NCI-H748 (cell line): ENCODE data around the gene TTLL5.

ENCODE experiments used
- DNase-seq: peaks from one replicate; lab custom pipeline; 2025; ENCODE audit not compliant: unreplicated experiment; lab: John Stamatoyannopoulos, UW

Gene TTLL5

DNA sequence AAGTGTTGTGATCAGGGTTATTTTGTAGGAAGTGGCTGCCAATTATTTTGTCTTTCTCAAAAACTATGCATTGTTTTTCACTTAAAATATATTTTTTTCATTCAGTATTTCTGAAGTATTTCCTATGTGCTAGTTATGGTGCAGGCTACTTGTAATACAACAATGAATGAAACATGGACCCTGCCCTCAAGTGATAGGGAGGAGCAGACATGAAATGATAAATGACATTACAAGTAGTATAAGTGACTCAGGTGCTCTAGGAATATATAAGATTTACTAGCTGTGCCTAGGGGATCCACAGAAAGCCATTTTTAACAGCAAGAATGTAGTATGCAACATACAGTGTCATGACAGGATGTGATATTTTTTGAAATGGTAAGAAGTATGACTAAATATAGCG, 65.3 kb downstream of the TTLL5 start:
- no peak for DNase-seq

DNA sequence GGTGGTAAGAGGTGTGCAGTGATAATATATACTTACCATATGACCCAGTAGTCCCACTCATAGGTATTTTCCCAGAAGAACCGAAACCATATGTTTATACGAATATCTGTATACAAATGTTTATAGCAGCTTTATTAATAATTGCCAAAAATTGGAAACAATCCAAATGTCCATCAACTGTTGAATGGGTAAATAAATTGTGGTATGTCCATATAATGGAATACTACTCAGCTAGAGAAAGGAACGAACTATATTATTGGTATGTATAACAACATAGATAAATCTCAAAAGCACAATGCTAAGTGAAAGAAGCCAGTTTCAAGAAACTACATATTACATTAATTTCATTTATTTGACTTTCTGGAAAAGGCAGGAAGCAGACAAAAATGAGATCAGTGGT, 66.1 kb downstream of the TTLL5 start:
- DNase-seq, result no peak

DNA sequence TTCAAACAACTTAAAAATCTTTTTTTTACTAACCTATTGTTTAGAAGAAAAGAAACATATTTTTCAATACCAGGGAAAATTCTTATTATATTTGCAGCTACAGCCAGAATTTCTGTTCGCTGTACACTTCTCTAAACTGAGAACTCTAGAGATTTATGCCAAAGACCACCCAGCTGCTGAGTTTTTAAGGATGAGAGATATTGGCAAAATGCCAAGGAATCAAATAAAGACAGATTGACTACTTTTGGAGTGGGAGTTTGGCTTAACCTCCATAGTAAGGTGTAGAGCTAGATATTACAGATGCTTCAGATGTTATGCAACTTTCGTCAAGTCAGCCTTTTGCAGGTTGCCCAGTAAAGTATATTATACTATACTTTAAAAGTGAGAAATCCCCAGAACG, 71.8 kb downstream of the TTLL5 start:
- DNase-seq, result no peak

DNA sequence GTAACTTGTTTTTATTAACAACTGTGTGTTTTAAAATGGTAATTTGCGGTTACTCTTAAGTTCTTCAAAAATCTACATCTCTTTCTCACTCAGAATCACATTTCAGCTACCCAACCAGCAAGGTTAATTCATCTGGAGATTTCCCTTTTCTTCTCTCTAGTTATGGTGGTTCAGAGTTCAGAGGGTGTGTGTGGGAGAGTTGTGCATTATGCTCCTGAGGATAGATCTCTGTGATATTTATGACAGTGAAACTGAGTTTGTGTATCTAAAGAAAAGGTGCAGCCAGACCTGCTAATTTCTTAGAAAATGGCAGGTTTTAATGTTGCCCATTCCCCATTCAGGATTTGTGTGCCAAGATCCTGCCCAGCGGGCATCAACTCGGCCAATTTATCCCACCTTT, 73.8 kb downstream of the TTLL5 start:
- no peak for DNase-seq

DNA sequence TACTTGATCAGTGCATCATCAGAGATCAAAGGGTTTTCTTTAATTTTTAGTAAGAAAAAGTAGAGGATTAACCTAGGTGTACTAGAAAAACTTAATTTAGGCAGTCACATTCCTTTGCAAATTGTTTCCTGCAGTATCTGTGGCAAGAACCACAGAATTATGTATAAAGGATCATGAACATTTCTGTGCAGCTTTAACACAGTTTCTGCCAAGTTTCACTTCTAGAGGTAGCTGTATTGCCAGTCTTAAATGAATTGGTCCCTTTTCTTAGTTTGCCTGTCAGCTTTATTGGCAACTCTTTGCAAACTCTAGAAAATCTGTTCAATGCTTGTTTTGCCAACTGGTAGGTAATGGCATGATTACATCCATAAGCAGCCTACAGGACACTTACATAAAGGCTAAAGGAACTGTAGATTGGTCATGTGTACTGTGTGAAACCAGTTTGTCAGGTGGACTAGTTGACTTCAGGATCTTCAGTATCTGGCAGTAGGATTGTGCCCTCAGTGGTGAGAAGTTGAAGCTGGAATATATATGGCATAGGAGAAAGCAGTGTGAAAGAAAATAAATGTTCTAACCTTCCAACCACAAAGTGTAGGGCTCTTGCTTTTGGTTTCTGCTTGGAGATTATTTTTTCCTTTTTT, 75.9 kb downstream of the TTLL5 start:
- DNase-seq, result no peak

DNA sequence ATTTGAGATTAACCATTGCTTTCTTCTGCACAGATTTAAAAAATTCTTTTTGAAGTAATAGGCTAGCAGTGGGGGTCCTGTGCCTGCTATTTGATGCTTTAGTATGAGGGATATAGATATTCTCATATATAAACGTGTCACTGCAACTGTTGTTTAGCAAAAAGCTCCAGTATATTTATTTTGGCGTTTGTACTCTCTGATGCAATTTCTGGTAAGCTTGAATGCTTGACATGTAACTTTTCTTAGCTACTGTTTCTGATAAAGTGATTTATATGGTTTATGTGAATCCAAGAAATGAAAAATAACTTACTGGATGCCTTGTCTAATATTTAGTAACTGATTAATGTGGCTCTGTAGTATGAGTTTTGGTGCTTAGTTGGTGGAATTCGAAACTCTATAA, 77.1 kb downstream of the TTLL5 start:
- DNase-seq, result no peak

- no peak for DNase-seq
These were observed 81.8 kb downstream of the TTLL5 start for GRCh38 chr14:75742867-75743266.

- DNase-seq, result no peak
These were observed 86.9 kb downstream of the TTLL5 start for GRCh38 chr14:75747899-75748298.

DNA sequence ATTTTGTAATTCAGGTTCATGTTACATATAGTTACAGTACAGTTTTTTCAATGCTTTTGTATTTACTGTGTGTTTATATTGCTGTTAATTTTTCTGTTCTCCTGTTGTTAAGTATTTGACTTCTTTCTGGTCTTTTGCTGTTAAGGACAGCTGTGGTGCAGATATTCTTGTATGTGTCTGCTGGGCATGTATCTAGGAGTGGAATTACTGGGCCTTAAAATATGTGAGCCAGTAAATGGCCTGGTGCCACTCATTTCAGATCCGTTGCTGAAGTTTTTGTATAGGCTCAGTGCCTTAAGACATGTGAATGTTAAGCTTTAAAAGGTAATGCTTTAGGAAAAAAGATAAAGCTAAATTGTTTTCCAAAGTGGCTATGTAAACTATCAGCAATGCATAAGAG, 87.3 kb downstream of the TTLL5 start:
- no peak for DNase-seq

GRCh38 chr14:75751296-75751695, 90.2 kb downstream of the TTLL5 start:
- no peak for DNase-seq

- DNase-seq, result no peak
These were observed 91.0 kb downstream of the TTLL5 start for GRCh38 chr14:75752086-75752485.

DNA sequence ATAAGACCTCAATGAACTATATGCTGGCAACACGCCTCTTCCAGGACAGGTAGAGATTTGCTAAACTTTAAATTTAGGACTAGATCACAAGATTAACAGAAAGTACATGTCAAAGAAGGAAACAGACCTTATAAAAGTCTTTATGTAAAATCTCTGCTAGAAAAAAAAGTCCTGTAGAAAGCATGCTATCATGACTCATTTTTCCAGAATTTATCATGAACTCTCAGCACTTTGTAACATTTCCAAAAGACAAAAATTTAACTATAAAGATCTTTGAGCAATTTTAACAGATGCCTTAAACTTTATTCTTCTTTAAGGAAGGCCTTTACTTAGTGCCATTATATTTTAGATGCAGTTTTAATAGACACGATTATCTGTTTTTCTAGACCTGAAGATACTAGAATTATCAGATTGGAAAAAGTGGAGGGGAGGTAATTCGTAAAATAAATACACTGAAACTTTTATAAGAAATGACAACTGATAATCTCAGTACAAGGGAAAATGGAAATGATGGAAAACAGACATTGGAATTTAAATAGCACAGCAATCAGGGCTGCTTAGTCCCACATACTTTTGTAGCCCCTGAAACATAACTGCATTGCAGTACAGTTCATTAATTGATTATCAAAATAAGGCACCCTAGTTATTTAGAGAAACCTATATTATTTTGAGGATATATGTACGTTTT, 92.0 kb downstream of the TTLL5 start:
- DNase-seq, result no peak

- no peak for DNase-seq
These were observed 92.7 kb downstream of the TTLL5 start for GRCh38 chr14:75753696-75754095.

DNA sequence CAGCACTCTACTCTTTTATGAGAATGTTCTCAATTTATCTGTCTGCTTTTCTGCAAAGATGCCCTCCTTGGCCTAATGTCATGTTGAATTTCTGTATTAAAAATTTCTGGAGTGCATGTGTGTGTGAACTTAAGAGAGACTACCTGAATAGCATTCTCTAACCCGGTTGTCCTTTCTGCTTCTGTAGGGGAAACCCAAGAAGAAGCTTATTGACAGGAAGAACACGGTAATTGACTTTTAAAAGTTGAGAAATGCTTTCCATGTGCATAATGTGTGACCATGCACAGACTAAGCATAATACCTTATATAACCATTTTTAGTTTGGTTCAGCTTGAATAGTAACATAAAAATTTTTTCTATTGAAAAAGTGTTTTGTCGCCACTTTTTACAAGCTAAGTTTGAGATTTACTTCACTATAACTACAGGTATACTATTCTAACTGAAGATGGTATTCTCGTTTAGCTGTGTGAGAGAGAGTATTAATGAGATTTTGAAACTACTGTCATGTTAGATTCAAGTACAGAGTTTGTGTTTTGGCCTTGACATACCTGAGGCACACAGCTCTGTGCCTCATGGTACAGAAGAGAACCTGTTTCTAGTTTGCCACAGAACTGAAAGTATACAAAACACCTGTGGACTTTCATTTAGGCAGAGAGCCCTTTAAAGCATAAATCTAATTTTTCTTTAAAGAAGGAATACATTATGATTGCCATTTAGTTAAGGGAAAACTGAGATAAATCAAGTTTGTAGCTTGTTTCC, 96.8 kb downstream of the TTLL5 start:
- no peak for DNase-seq

DNA sequence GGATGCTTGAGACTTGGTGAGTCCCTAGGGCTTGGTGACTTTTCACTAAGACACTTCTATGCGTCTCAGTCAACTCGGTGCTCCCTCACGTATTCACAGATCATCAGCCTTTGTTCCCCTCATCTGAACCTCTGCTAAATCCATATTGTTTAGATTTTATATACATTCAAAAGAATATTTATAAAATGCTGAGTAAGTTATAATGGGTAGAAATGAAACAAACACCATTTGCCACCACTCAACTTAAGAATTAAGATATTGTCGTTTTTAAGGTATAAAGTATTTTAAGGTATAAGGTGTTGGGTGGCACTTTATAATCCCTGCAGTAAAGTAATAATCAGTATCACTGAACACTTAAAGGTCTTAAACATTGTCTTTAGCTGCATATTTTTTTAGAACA, 103.0 kb downstream of the TTLL5 start:
- DNase-seq, result no peak

DNA sequence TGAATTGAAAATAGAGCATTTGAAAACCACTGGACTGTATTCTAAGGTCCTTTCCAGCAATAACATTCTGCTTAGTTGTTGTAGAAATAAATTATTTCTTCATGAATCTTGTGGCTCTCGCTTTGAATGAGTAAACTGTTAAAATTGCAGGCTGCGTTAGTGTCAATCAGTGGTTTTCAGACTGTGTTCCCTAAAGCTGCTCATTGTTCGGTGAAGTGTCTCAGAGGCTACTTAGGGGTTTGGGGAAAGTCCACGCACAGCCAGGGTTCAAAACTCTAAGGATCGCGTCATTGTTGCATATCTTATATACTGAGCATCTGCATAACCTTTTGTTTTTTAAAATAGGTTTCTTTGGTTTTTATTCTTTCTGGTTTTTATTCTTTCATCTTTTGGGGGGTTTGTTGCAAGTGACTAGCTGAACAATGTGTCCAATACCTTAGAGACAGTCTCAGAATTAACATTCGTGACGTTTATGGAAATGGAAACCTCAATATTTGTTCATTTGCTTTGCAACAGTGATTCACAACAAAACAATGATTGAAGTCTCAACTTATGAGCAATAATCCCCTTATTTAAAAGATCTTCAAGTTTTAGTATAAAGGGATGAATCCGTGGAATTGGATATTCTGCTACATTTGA, 108.1 kb downstream of the TTLL5 start:
- DNase-seq, result no peak

- no peak for DNase-seq
These were observed 109.6 kb downstream of the TTLL5 start for GRCh38 chr14:75770635-75771034.

DNA sequence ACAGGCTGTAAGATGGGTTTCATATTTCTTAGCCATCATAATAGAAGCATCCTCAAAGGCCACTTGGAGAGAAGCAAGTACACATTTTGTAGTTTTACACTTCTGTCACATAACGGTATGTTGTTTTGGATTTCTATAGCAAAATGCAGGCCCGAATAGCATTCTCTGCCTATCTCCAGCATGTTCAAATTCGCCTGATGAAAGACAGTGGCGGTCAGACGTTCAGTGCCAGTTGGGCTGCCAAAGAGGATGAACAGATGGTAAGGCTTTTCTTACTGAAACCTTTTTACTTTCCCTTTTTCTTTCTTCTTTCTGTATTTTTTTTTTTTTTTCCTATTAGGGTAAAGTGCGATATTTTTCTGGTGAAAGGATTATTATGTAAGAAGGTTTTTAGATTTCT, 110.5 kb downstream of the TTLL5 start:
- DNase-seq, result no peak

GRCh38 chr14:75773046-75773445, 112.0 kb downstream of the TTLL5 start:
- DNase-seq, result no peak

DNA sequence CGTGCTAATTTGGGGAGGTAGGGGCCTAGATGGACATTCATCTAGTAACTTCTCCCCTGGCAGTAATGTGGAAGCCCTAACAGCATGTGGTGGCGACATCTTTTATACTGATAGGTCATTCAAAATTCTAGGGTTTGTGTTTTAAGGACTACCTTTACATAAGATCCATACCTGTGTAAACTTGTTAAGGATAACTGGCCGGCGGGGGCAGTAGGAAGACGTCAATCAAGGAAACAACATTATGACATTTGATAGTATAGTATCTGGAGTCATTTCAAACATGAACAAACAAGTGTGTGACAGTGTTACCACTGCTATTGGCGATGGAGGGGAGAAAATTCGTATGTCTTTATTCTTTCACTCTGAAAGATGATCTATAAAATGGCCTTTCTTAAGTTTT, 120.0 kb downstream of the TTLL5 start:
- DNase-seq, result no peak

- DNase-seq, result no peak
These were observed 122.1 kb downstream of the TTLL5 start for GRCh38 chr14:75783184-75783583.
